HepG2 (cell line): ENCODE measurements around the gene MIF4GD. TPM values are rescaled to one million over a fixed set of nuclear protein-coding genes. Genes with fewer than 3 reads are reported as not detected.

Experiments
- ATAC-seq: fragments of 200-7000 bp; cut with Tn5 transposase; 3 replicates; pipeline ENCODE4 v1.9.1; 2020; ENCODE audit warnings: mild to moderate bottlenecking, moderate library complexity
- BruUV-seq: library from RNA; stranded (reverse); fragments of 400-500 nt; replicated peaks from 2 replicates; lab custom pipeline; 2021; lab: Mats Ljungman, UMichigan
- CTCF ChIA-PET: fragments of 300-600 bp; formaldehyde crosslinking; extraction: SDS; loops from one replicate; lab custom pipeline; 2021; ENCODE audit warnings: low total read pairs, inconsistent platforms, low intra/inter-chr PET ratio; lab: Yijun Ruan, JAX
- POLR2A ChIA-PET: fragments of 350-600 bp; sonication (Branson Sonifier 250); formaldehyde crosslinking; loops from one replicate; lab custom pipeline; 2020; ENCODE audit warnings: antibody characterized with exemption, inconsistent platforms; lab: Yijun Ruan, JAX
- DNase-seq: peaks from one replicate; pipeline ENCODE4 v3.0.0-alpha.2; 2015; ENCODE audit warnings: low spot score
- FAIRE-seq: peaks from 3 replicates; lab custom pipeline; 2011; peaks lifted over from hg19 to GRCh38; lab: Jason Lieb, UNC
- H2AFZ ChIP-seq: one replicate; pipeline ENCODE4 v1.6.1; 2011; ENCODE audit warnings: low read length, inconsistent platforms
- H3K27ac ChIP-seq: fragments of 300-600 bp; 3 replicates; pipeline ENCODE4 v1.8.0; 2011; ENCODE audit warnings: mixed run types, mild to moderate bottlenecking, mixed read lengths, low read length, inconsistent platforms; ENCODE audit not compliant: insufficient read depth; ENCODE audit errors: extremely low read length
- H3K27me3 ChIP-seq, 2 experiments: fragments of 200-600 bp in 1 of 2; 2 replicates in 1 of 2; 3 replicates in 1 of 2; pipeline versions ENCODE4 v1.6.0 to v1.8.0; 2011; ENCODE audit warnings: low read length in 2 of 2, mild to moderate bottlenecking in 2 of 2, moderate library complexity in 2 of 2, inconsistent platforms in 1 of 2; ENCODE audit not compliant: insufficient read depth in 2 of 2, control insufficient read depth in 1 of 2
- H3K36me3 ChIP-seq, 2 experiments: fragments of 200-600 bp in 1 of 2; replicated peaks in 1 of 2; 2 replicates in 1 of 2; 3 replicates in 1 of 2; pipeline versions ENCODE4 v1.5.1 to v1.8.0; 2011; ENCODE audit warnings: low read length in 2 of 2, inconsistent platforms in 1 of 2; ENCODE audit not compliant: insufficient read depth in 2 of 2, control insufficient read depth in 1 of 2
- H3K4me1 ChIP-seq: 2 replicates; pipeline ENCODE4 v1.5.1; 2012; ENCODE audit warnings: low read length, inconsistent platforms; ENCODE audit not compliant: insufficient read depth
- H3K4me2 ChIP-seq: 2 replicates; pipeline ENCODE4 v1.6.0; 2011; ENCODE audit warnings: low read depth, low read length, inconsistent platforms
- H3K4me3 ChIP-seq, 3 experiments: fragments of 200-600 bp in 1 of 3; sonication (generic), shearing (Covaris generic) in 1 of 3; replicated peaks in 1 of 3; 2 replicates each; pipeline ENCODE4 v1.5.1; 2011 to 2016; ENCODE audit warnings: low read length in 3 of 3, inconsistent platforms in 2 of 3, low read depth in 2 of 3, mild to moderate bottlenecking in 2 of 3, control low read depth in 1 of 3, mixed read lengths in 1 of 3; ENCODE audit not compliant: insufficient read depth in 1 of 3
- H3K79me2 ChIP-seq: one replicate; pipeline ENCODE4 v1.6.1; 2011; ENCODE audit warnings: low read length, inconsistent platforms; ENCODE audit not compliant: insufficient read depth
- H3K9ac ChIP-seq: 2 replicates; pipeline ENCODE4 v1.6.0; 2011; ENCODE audit warnings: mild to moderate bottlenecking, low read depth, low read length, inconsistent platforms; ENCODE audit not compliant: insufficient read depth
- H3K9me3 ChIP-seq: 2 replicates; pipeline ENCODE4 v1.5.1; 2012; ENCODE audit warnings: mild to moderate bottlenecking, low read length
- H4K20me1 ChIP-seq: 2 replicates; pipeline ENCODE4 v1.6.0; 2011; ENCODE audit warnings: inconsistent platforms, mild to moderate bottlenecking, low read length, moderate library complexity; ENCODE audit not compliant: insufficient read depth
- MTA1 ChIP-seq: sonication (generic); formaldehyde crosslinking; IDR thresholded peaks from 2 replicates; pipeline ENCODE4 v1.4.0; 2020; ENCODE audit warnings: missing genetic modification reagents, mild to moderate bottlenecking, borderline replicate concordance
- NONO ChIP-seq, 2 experiments: fragments of 450-650 bp in 1 of 2; sonication (generic) in 1 of 2; formaldehyde crosslinking in 1 of 2; IDR thresholded peaks in 1 of 2; conservative IDR thresholded peaks in 1 of 2; 2 replicates each; pipeline versions ENCODE4 v1.6.1 to v1.8.0; 2017 to 2022; ENCODE audit warnings: mild to moderate bottlenecking in 1 of 2, missing genetic modification reagents in 1 of 2, moderate library complexity in 1 of 2
- PRDM4 ChIP-seq: sonication (generic); formaldehyde crosslinking; IDR thresholded peaks from 2 replicates; pipeline ENCODE4 v1.9.0; 2021; ENCODE audit warnings: missing genetic modification reagents, borderline replicate concordance
- SOX6 ChIP-seq, 2 experiments: fragments of 450-650 bp in 1 of 2; sonication (generic) in 1 of 2; formaldehyde crosslinking in 1 of 2; IDR thresholded peaks; 2 replicates each; pipeline versions ENCODE4 v1.4.0 to v1.6.1; 2017 to 2020; ENCODE audit warnings: antibody characterized with exemption in 1 of 2, mild to moderate bottlenecking in 1 of 2, missing genetic modification reagents in 1 of 2
- ZC3H4 ChIP-seq: sonication (generic); formaldehyde crosslinking; IDR thresholded peaks from 2 replicates; pipeline ENCODE4 v1.4.0; 2020; ENCODE audit warnings: missing genetic modification reagents, borderline replicate concordance
- ZFX ChIP-seq: sonication (generic); formaldehyde crosslinking; IDR thresholded peaks from 2 replicates; pipeline ENCODE4 v1.4.0; 2020; ENCODE audit warnings: mild to moderate bottlenecking, low read depth, missing genetic modification reagents, moderate library complexity
- ZNF674 ChIP-seq: sonication (generic); formaldehyde crosslinking; IDR thresholded peaks from 2 replicates; pipeline ENCODE4 v1.5.0; 2020; ENCODE audit warnings: low read depth, mild to moderate bottlenecking, missing genetic modification reagents
- ZNF768 ChIP-seq: sonication (generic); formaldehyde crosslinking; IDR thresholded peaks from 2 replicates; pipeline ENCODE4 v1.4.0; 2020; ENCODE audit warnings: missing genetic modification reagents
- WGBS: methylation state at CpG from one replicate; pipeline ENCODE4 v1.1.6; 2017; ENCODE audit warnings: low lambda C conversion rate; 5-methylcytosine and 5-hydroxymethylcytosine counted together
- in situ Hi-C: cut with HindIII; loops from 2 replicates; pipeline ENCODE4 v1.10.0; 2017; ENCODE audit warnings: low pct_unique_long_range_greater_than_20kb; ENCODE audit not compliant: extremely low pct_ligation_motif_present
- intact Hi-C: fragments of 100-400 bp; cut with micrococcal nuclease; formaldehyde crosslinking; loops from one replicate; pipeline ENCODE4 v1.10.0; 2022; ENCODE audit not compliant: unreplicated experiment
- polyA plus RNA-seq, 8 experiments: library from polyadenylated mRNA; depleted of rRNA in 3 of 8; stranded (reverse) in 7 of 8; unstranded in 1 of 8; fragments of >200 nt; fragmentation: Illumina TruSeq in 4 of 8; extraction: Trizol in 4 of 8; gene quantifications; 2 replicates each; pipeline versions ENCODE4 v1.2.1 to v1.2.3, GENCODE V29; 2011 to 2016; ENCODE audit warnings: low read depth in 4 of 8, missing spikeins in 1 of 8, mixed read lengths in 1 of 8; ENCODE audit not compliant: insufficient read depth in 1 of 8
- total RNA-seq, 5 experiments: library from RNA; depleted of rRNA; stranded (reverse); fragments of >200 nt; fragmentation: Illumina TruSeq; extraction: Trizol; gene quantifications; 2 replicates each; pipeline ENCODE4 v1.2.3, GENCODE V29; 2016; ENCODE audit warnings: low read depth in 1 of 5

Gene MIF4GD
- total and polyA plus RNA-seq, 2 of the 13 experiments (the other 11 are each of a cell fraction or from before 2014, with no cell fraction given), result 14.0 to 28.0 TPM

DNA sequence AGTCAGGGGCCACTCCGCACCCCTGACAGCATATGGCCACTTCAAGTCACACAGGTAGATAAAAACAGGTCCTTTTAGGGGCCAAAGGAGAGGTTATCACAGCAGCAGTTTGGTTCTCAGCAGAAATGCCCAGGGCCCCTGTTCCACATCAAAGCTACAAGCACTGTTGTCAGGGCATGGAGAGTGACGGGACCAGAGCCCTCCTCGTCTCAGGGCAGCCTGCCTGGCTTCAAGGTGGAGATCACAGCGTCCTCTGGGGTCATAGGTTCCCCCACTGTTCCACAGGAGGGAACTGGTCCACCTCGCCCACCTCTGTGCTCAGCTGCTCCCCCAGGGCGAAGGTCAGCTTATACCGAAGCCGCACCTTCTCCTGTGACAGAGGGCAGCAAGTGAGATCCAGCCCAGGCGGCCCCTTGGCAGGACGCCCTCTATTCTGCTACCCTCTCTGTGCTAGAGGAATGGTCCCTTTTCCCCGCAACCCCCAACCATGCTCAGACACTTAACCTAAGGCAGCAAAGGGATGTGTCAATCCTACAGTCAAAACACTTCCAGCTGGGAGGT is 32.9 kb downstream of the MIF4GD start:
- in situ Hi-C loops, result no loop called here
- Histone ChIP-seq H3K4me3 (no peak overlapping the region), H3K4me2 (no peak overlapping the region), H3K27me3 (no peaks in the 10 kb centered on the region), H3K9me3 (no peaks in the 10 kb centered on the region), H3K79me2 (no peaks in the 10 kb centered on the region), H2AFZ (no peak overlapping the region), H3K36me3 (peaks cover 61 to 84% of the 10 kb centered on the region in 2 experiments), H3K27ac (no peak overlapping the region), H4K20me1 (no peaks in the 10 kb centered on the region), H3K9ac (no peak overlapping the region), H3K4me1 (no peaks in the 10 kb centered on the region)
- BruUV-seq, result TSS peak; percentile 36
- FAIRE-seq, result no peak
- 92% methylated on average over 10 of the region's 11 CpGs for WGBS
- ChIA-PET CTCF (interaction anchor here (0.7 to 1.5 kb wide), 3 partner anchors 124 to 181 kb away, joined by 3 to 22 read pairs (median 6); no protein-coding TSS in a partner anchor), POLR2A (no interaction called here)
- intact Hi-C loops, result loop anchor here (5.0 kb wide), 1 partner anchor 126 kb away; no protein-coding TSS in a partner anchor
- no peak for DNase-seq
- TF ChIP-seq ZFX (CRISPR knock-in tag) (peak; percentile 16; the same call in 1 of the 2 replicates), ZNF674 (CRISPR knock-in tag) (no peak), MTA1 (CRISPR knock-in tag) (peak; percentile 55; the same call in 1 of the 2 replicates), ZNF768 (0 out of 2 replicates have a peak, but pooled peaks have one; percentile 11), ZC3H4 (CRISPR knock-in tag) (0 out of 2 replicates have a peak, but pooled peaks have one; percentile 46), SOX6 (IDR thresholded peaks at IDR 0.05) (no peak), SOX6 (CRISPR knock-in tag; IDR thresholded peaks at IDR 0.05) (0 out of 2 replicates have a peak, but pooled peaks have one; percentile 1), PRDM4 (CRISPR knock-in tag) (no peak), NONO (IDR thresholded peaks at IDR 0.05) (no peak), NONO (CRISPR knock-in tag; conservative IDR thresholded peaks at IDR 0.05) (0 out of 2 replicates have a peak, but pooled peaks have one; percentile 60)
- ATAC-seq, result no peak
